Measurements from ENCODE around the gene PPM1L.

DNA sequence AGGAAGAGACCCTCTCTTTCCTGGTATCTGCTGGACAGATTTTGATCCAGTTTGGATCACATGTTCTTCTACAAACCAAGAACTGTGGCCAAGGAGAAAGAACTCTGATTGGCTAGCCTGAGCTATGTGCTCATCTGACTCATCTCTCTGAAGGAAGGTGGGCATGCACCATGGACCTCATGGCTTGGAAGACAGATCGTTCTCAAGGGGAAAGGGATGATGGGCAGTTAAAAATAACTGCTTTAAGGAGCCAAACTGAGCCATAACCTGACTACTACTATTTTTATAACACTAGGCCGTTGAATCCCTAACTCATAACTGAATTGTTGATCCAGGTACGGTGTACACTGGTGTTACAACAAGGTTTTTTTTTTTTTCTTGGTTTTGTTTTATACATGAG is 236.7 kb downstream of the PPM1L start:
- TF ChIP-seq GATA2 (IDR thresholded peaks at IDR 0.05; ENCODE audit: low read depth, low read length) (no peak), GATA3 (IDR thresholded peaks at IDR 0.05; ENCODE audit: low read depth, low read length) (no peak)
